Smooth muscle cell (in vitro differentiated cells): Measurements from ENCODE around the gene TNFSF18. TPM values are rescaled to one million over a fixed set of nuclear protein-coding genes. Genes with fewer than 3 reads are reported as not detected.
A peak's percentile ranks its signal among the peaks of the same experiment; 100 is the strongest.

Experiments
- DNase-seq: peaks from one replicate; lab custom pipeline; 2025; ENCODE audit not compliant: unreplicated experiment; lab: John Stamatoyannopoulos, UW
- H2AFZ ChIP-seq: fragments of 200-600 bp; sonication (generic); 2 replicates; pipeline ENCODE4 v1.6.0; 2016; ENCODE audit warnings: antibody characterized with exemption, low read depth, mild to moderate bottlenecking
- H3F3A ChIP-seq: fragments of 200-600 bp; sonication (generic); 2 replicates; pipeline ENCODE4 v1.6.0; 2017; ENCODE audit warnings: antibody characterized with exemption, low read depth
- H3K27ac ChIP-seq: fragments of 200-600 bp; sonication (generic); 2 replicates; pipeline ENCODE4 v1.5.1; 2016; ENCODE audit warnings: low read depth, mild to moderate bottlenecking
- H3K27me3 ChIP-seq: fragments of 200-600 bp; sonication (generic); 2 replicates; pipeline ENCODE4 v1.6.1; 2016; ENCODE audit warnings: low read depth, mild to moderate bottlenecking
- H3K36me3 ChIP-seq: fragments of 200-600 bp; sonication (generic); 2 replicates; pipeline ENCODE4 v1.5.1; 2016; ENCODE audit warnings: low read depth
- H3K4me1 ChIP-seq: fragments of 200-600 bp; sonication (generic); 2 replicates; pipeline ENCODE4 v1.5.1; 2016; ENCODE audit warnings: low read depth
- H3K4me2 ChIP-seq: fragments of 200-600 bp; sonication (generic); 2 replicates; pipeline ENCODE4 v1.6.0; 2016; ENCODE audit warnings: mild to moderate bottlenecking
- H3K4me3 ChIP-seq: fragments of 200-600 bp; sonication (generic); 2 replicates; pipeline ENCODE4 v1.5.1; 2016; ENCODE audit warnings: mild to moderate bottlenecking
- H3K79me2 ChIP-seq: fragments of 200-600 bp; sonication (generic); 2 replicates; pipeline ENCODE4 v1.6.0; 2016; ENCODE audit warnings: low read depth, mild to moderate bottlenecking
- H3K9ac ChIP-seq: fragments of 200-600 bp; sonication (generic); 2 replicates; pipeline ENCODE4 v1.6.0; 2016; ENCODE audit warnings: low read depth
- H3K9me3 ChIP-seq: fragments of 200-600 bp; sonication (generic); replicated peaks from 2 replicates; pipeline ENCODE4 v1.5.1; 2016; ENCODE audit warnings: low read depth
- H4K20me1 ChIP-seq: fragments of 200-600 bp; sonication (generic); 2 replicates; pipeline ENCODE4 v1.6.0; 2016; ENCODE audit warnings: low read depth
- CTCF ChIP-seq: fragments of 200-600 bp; sonication (generic); IDR thresholded peaks from 2 replicates; pipeline ENCODE4 v1.5.1; 2017; ENCODE audit warnings: borderline replicate concordance, mild to moderate bottlenecking, antibody characterized with exemption; ENCODE audit not compliant: insufficient read depth, poor library complexity, severe bottlenecking
- WGBS: methylation state at CpG from one replicate; pipeline ENCODE4 v1.1.7; 2016; ENCODE audit warnings: low lambda C conversion rate; 5-methylcytosine and 5-hydroxymethylcytosine counted together
- polyA plus RNA-seq: library from polyadenylated mRNA; unstranded; fragments of >200 nt; fragmentation: Nextera tagmentation; extraction: Ambion mirVana; gene quantifications from 2 replicates; pipeline ENCODE4 v1.2.1, GENCODE V29; 2016
- total RNA-seq: library from RNA; depleted of rRNA; stranded (reverse); fragments of >200 nt; gene quantifications from 2 replicates; pipeline ENCODE4 v1.2.3, GENCODE V29; 2014

TNFSF18 gene
- total and polyA plus RNA-seq, 2 experiments from 2014 or later, result 0.23 TPM; not detected in 1

GRCh38 chr1:173095632-173096031, 44.9 kb upstream of the TNFSF18 start:
- H4K20me1 ChIP-seq, result no peaks in the 10 kb centered on the region
- no peak overlapping the region for H3K9ac ChIP-seq
- TF ChIP-seq CTCF, result no peak
- no peaks in the 10 kb centered on the region for H3K79me2 ChIP-seq
- 59% methylated on average over 6 of the region's 6 CpGs for whole genome bisulfite sequencing
- H3F3A ChIP-seq, result no peaks in the 10 kb centered on the region
- no peak overlapping the region for H3K27ac ChIP-seq
- H3K4me3 ChIP-seq, result no peak overlapping the region
- no peak overlapping the region for H2AFZ ChIP-seq
- DNase-seq, result no peak
- H3K36me3 ChIP-seq, result no peaks in the 10 kb centered on the region
- no peaks in the 10 kb centered on the region for H3K27me3 ChIP-seq
- H3K9me3 ChIP-seq, result no peaks in the 10 kb centered on the region
- H3K4me1 ChIP-seq, result no peaks in the 10 kb centered on the region
- peak overlapping the region; percentile 47 for H3K4me2 ChIP-seq

GRCh38 chr1:173094541-173094940, 43.8 kb upstream of the TNFSF18 start:
- TF ChIP-seq CTCF, result no peak
- Histone ChIP-seq H3K4me1 (no peaks in the 10 kb centered on the region), H3K27ac (no peak overlapping the region), H3K4me2 (no peak overlapping the region), H3K36me3 (no peaks in the 10 kb centered on the region), H2AFZ (no peak overlapping the region), H4K20me1 (no peaks in the 10 kb centered on the region), H3K4me3 (no peak overlapping the region), H3K79me2 (no peaks in the 10 kb centered on the region), H3F3A (no peaks in the 10 kb centered on the region), H3K9ac (no peak overlapping the region), H3K27me3 (no peaks in the 10 kb centered on the region), H3K9me3 (no peaks in the 10 kb centered on the region)
- 91% methylated on average over 4 of the region's 4 CpGs for WGBS
- DNase-seq, result no peak

GRCh38 chr1:173093691-173094445, 43.1 kb upstream of the TNFSF18 start:
- Histone ChIP-seq H3K9ac (no peak overlapping the region), H3K4me1 (no peaks in the 10 kb centered on the region), H3K79me2 (no peaks in the 10 kb centered on the region), H3K4me3 (no peak overlapping the region), H3K9me3 (no peaks in the 10 kb centered on the region), H3K36me3 (no peaks in the 10 kb centered on the region), H3K4me2 (no peak overlapping the region), H3K27me3 (no peaks in the 10 kb centered on the region), H2AFZ (no peak overlapping the region), H3F3A (no peaks in the 10 kb centered on the region), H4K20me1 (no peaks in the 10 kb centered on the region), H3K27ac (no peak overlapping the region)
- no peak for DNase-seq
- TF ChIP-seq CTCF, result no peak

- Histone ChIP-seq H3K79me2 (no peaks in the 10 kb centered on the region), H3K36me3 (no peaks in the 10 kb centered on the region), H3K27me3 (no peaks in the 10 kb centered on the region), H3K9ac (no peak overlapping the region), H3K4me2 (no peak overlapping the region), H4K20me1 (no peaks in the 10 kb centered on the region), H2AFZ (no peak overlapping the region), H3K9me3 (no peaks in the 10 kb centered on the region), H3K4me3 (no peak overlapping the region), H3F3A (no peaks in the 10 kb centered on the region), H3K4me1 (no peaks in the 10 kb centered on the region), H3K27ac (no peak overlapping the region)
- no peak for DNase-seq
- 97% methylated on average over 6 of the region's 6 CpGs for WGBS
- TF ChIP-seq CTCF, result no peak
Measured at GRCh38 chr1:173084292-173084691, 33.6 kb upstream of the TNFSF18 start.
